KOPT-K1 (cell line): ENCODE results near the gene TRIM41.
A peak's percentile ranks its signal among the peaks of the same experiment; 100 is the strongest.
"Not testable (repeated sequence)": the region's sequence is repeated elsewhere in the genome, so short reads cannot be mapped to it uniquely, and the experiment has no call there.

ENCODE experiments used
- H3K27ac ChIP-seq: fragments of 200-600 bp; sonication (generic); 2 replicates; pipeline ENCODE4 v1.5.1; 2016; ENCODE audit warnings: antibody characterized with exemption, mild to moderate bottlenecking, low read depth, low read length; ENCODE audit not compliant: poor library complexity, severe bottlenecking
- H3K36me3 ChIP-seq: fragments of 200-600 bp; sonication (generic); 2 replicates; pipeline ENCODE4 v1.5.1; 2017; ENCODE audit warnings: antibody characterized with exemption, mild to moderate bottlenecking, low read length, moderate library complexity; ENCODE audit not compliant: insufficient read depth
- H3K9me3 ChIP-seq: fragments of 200-600 bp; sonication (generic); 2 replicates; pipeline ENCODE4 v1.5.1; 2017; ENCODE audit warnings: antibody characterized with exemption, low read length, mild to moderate bottlenecking; ENCODE audit not compliant: insufficient read depth, poor library complexity, severe bottlenecking

Gene TRIM41

GRCh38 chr5:181203093-181203711, 19.9 kb upstream of the TRIM41 start:
- Histone ChIP-seq H3K9me3 (peaks cover 16% of the 10 kb centered on the region), H3K27ac (no peak overlapping the region), H3K36me3 (no peaks in the 10 kb centered on the region)

GRCh38 chr5:181203777-181204112, 19.3 kb upstream of the TRIM41 start:
- peaks cover 20% of the 10 kb centered on the region for H3K9me3 ChIP-seq
- H3K36me3 ChIP-seq = no peaks in the 10 kb centered on the region
- H3K27ac ChIP-seq = no peak overlapping the region

GRCh38 chr5:181204113-181204825, 18.8 kb upstream of the TRIM41 start:
- H3K36me3 ChIP-seq = no peaks in the 10 kb centered on the region
- no peak overlapping the region for H3K27ac ChIP-seq
- peaks cover 20% of the 10 kb centered on the region for H3K9me3 ChIP-seq

GRCh38 chr5:181204826-181205760, 18.0 kb upstream of the TRIM41 start, which contains the start of gene TRIM7:
TSS of gene TRIM7 (minus strand) at chr5:181205196. CDS start at chr5:181205110, 86 bp downstream.
- Histone ChIP-seq H3K36me3 (no peaks in the 10 kb centered on the region), H3K27ac (no peak within 1 kb of the TSS), H3K9me3 (peaks cover 20% of the 10 kb centered on the region)

- Histone ChIP-seq H3K27ac (no peak overlapping the region), H3K36me3 (no peaks in the 10 kb centered on the region), H3K9me3 (peaks cover 20% of the 10 kb centered on the region)
These were observed 17.1 kb upstream of the TRIM41 start for GRCh38 chr5:181205761-181206649.

GRCh38 chr5:181207214-181207959, 15.7 kb upstream of the TRIM41 start:
- H3K9me3 ChIP-seq = peaks cover 20% of the 10 kb centered on the region
- no peaks in the 10 kb centered on the region for H3K36me3 ChIP-seq
- H3K27ac ChIP-seq = peak overlapping the region; percentile 15

GRCh38 chr5:181207960-181208253, 15.2 kb upstream of the TRIM41 start:
- no peaks in the 10 kb centered on the region for H3K36me3 ChIP-seq
- peaks cover 20% of the 10 kb centered on the region for H3K9me3 ChIP-seq
- no peak overlapping the region for H3K27ac ChIP-seq

- not testable (repeated sequence) for H3K36me3 ChIP-seq, H3K27ac ChIP-seq
- peaks cover 20% of the 10 kb centered on the region for H3K9me3 ChIP-seq
These were observed 14.1 kb upstream of the TRIM41 start for GRCh38 chr5:181209006-181209405.

- H3K27ac ChIP-seq, H3K36me3 ChIP-seq: not testable (repeated sequence)
- H3K9me3 ChIP-seq = peaks cover 20% of the 10 kb centered on the region
These were observed 12.9 kb upstream of the TRIM41 start for GRCh38 chr5:181210148-181210547.

GRCh38 chr5:181210698-181211097, 12.4 kb upstream of the TRIM41 start:
- not testable (repeated sequence) for H3K27ac ChIP-seq, H3K36me3 ChIP-seq
- H3K9me3 ChIP-seq = peaks cover 20% of the 10 kb centered on the region

- H3K36me3 ChIP-seq = no peaks in the 10 kb centered on the region
- peaks cover 20% of the 10 kb centered on the region for H3K9me3 ChIP-seq
- no peak overlapping the region for H3K27ac ChIP-seq
These were observed 11.9 kb upstream of the TRIM41 start for GRCh38 chr5:181211208-181211607.

- Histone ChIP-seq H3K27ac (no peak overlapping the region), H3K9me3 (peaks cover 15% of the 10 kb centered on the region), H3K36me3 (no peaks in the 10 kb centered on the region)
These were observed 11.0 kb upstream of the TRIM41 start for GRCh38 chr5:181212080-181212479.

- H3K9me3 ChIP-seq = peaks cover 7% of the 10 kb centered on the region
- no peaks in the 10 kb centered on the region for H3K36me3 ChIP-seq
- no peak overlapping the region for H3K27ac ChIP-seq
These were observed 10.1 kb upstream of the TRIM41 start for GRCh38 chr5:181212934-181213333.

- not testable (repeated sequence) for H3K36me3 ChIP-seq, H3K27ac ChIP-seq, H3K9me3 ChIP-seq
These were observed 8.8 kb upstream of the TRIM41 start for GRCh38 chr5:181214249-181214648.
